ENCODE measurements around the gene CHST11.

The CHST11 gene

GRCh38 chr12:104477510-104478390 lies 21.0 kb downstream of the CHST11 start:
- H3K4me3 ChIP-seq (ENCODE audit: low read depth, low read length) = no peak overlapping the region
- no peak for DNase-seq (ENCODE audit: low read depth)
- TF ChIP-seq CTCF (IDR thresholded peaks at IDR 0.05; ENCODE audit: control insufficient read depth, extremely low read depth, insufficient read depth) = no peak

GRCh38 chr12:104478396-104479122 lies 21.8 kb downstream of the CHST11 start:
- no peak overlapping the region for H3K4me3 ChIP-seq (ENCODE audit: low read depth, low read length)
- DNase-seq (ENCODE audit: low read depth) = no peak
- TF ChIP-seq CTCF (IDR thresholded peaks at IDR 0.05; ENCODE audit: control insufficient read depth, extremely low read depth, insufficient read depth) = no peak

GRCh38 chr12:104479123-104479662 lies 22.4 kb downstream of the CHST11 start:
- H3K4me3 ChIP-seq (ENCODE audit: low read depth, low read length) = no peak overlapping the region
- DNase-seq (ENCODE audit: low read depth) = no peak
- no peak for TF ChIP-seq CTCF (IDR thresholded peaks at IDR 0.05; ENCODE audit: control insufficient read depth, extremely low read depth, insufficient read depth)

GRCh38 chr12:104480012-104480411 lies 23.3 kb downstream of the CHST11 start:
- DNase-seq (ENCODE audit: low read depth) = no peak
- TF ChIP-seq CTCF (IDR thresholded peaks at IDR 0.05; ENCODE audit: control insufficient read depth, extremely low read depth, insufficient read depth) = no peak
- no peak overlapping the region for H3K4me3 ChIP-seq (ENCODE audit: low read depth, low read length)

GRCh38 chr12:104480826-104481440 lies 24.2 kb downstream of the CHST11 start:
- TF ChIP-seq CTCF (IDR thresholded peaks at IDR 0.05; ENCODE audit: control insufficient read depth, extremely low read depth, insufficient read depth) = no peak
- DNase-seq (ENCODE audit: low read depth) = no peak
- H3K4me3 ChIP-seq (ENCODE audit: low read depth, low read length) = no peak overlapping the region

- no peak for DNase-seq (ENCODE audit: low read depth)
- H3K4me3 ChIP-seq (ENCODE audit: low read depth, low read length) = no peak overlapping the region
- no peak for TF ChIP-seq CTCF (IDR thresholded peaks at IDR 0.05; ENCODE audit: control insufficient read depth, extremely low read depth, insufficient read depth)
Observed at GRCh38 chr12:104482113-104482512, 25.4 kb downstream of the CHST11 start.
